GM12801 (cell line): ENCODE measurements around the gene SFXN1.

ENCODE experiments used
- CTCF ChIP-seq: IDR thresholded peaks from one replicate; pipeline ENCODE4 v1.5.1; 2011; ENCODE audit warnings: control low read depth; ENCODE audit not compliant: insufficient read length; ENCODE audit errors: extremely low read depth

The SFXN1 gene

GRCh38 chr5:175501759-175502158 lies 23.4 kb downstream of the SFXN1 start:
- TF ChIP-seq CTCF = no peak

- TF ChIP-seq CTCF = no peak
These were observed 30.5 kb downstream of the SFXN1 start for GRCh38 chr5:175508896-175509295.

- no peak for TF ChIP-seq CTCF
These were observed 34.9 kb downstream of the SFXN1 start for GRCh38 chr5:175513297-175513696.

- TF ChIP-seq CTCF = no peak
These were observed 35.4 kb downstream of the SFXN1 start for GRCh38 chr5:175513726-175514125.

- TF ChIP-seq CTCF = no peak
These were observed 38.8 kb downstream of the SFXN1 start for GRCh38 chr5:175516933-175517823.

GRCh38 chr5:175517824-175518450 lies 39.6 kb downstream of the SFXN1 start:
- no peak for TF ChIP-seq CTCF

GRCh38 chr5:175519006-175519405 lies 40.6 kb downstream of the SFXN1 start:
- no peak for TF ChIP-seq CTCF
